HG02588 (cell line): ENCODE results near the gene KLF8.

Experiments
- ATAC-seq: cut with Tn5 transposase; IDR thresholded peaks from one replicate; pipeline ENCODE4 v1.9.1; 2021; ENCODE audit warnings: mild to moderate bottlenecking, moderate library complexity; ENCODE audit not compliant: unreplicated experiment

Gene KLF8

DNA sequence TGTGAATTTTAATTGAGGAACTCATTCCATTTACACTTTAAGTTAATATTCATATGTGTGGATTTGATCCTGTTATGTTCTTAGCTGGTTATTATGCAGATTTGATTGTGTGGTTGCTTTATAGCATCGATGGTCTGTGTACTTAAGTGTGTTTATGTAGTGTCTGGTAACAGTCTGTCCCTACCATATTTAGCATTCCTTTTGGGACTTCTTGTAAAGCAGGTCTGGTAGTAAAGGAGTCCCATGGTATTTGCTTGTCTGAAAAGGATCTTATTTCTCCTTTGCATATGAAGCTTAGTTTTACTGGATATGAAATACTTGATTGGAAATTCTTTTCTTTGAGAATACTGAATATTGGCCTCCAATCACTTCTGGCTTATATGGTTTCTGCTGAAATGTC lies 76.6 kb downstream of the KLF8 start:
- ATAC-seq, result no peak

DNA sequence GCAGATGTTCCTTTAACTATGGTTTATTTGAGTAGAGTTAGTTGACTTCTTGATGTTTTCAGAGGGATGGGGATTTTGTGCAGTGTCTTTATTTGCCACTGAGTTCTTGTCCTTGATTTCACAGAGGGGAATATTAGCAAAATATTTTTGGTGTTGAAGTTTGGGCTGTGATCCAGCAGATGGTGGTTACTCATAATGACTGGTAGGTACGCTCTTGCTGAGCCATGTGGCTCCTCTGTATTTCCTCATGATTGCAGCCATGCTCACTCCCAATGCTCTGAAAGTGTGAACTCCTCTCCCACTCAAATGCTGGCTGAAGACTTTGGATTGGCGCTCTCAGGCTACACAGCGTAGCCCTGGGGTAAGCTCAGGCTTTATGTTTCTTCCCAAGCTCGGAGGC lies 77.7 kb downstream of the KLF8 start:
- no peak for ATAC-seq

DNA sequence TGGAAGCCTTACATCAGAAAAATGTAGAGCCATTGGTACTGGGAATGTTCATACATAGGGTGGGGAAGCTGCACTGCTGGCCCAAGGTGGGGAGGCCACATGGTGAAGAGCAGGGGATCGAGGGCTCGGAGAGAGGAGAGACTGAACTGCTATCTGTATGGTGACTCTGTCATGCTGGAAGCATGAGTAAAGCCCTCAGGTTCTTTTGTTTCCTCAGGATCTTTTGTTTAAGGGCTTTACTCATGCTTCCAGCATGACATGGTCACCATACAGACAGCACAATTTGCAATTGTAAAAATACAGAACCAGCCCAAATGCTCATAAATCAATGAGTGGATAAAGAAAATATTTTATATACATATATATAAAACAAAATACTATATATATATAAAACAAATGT lies 78.4 kb downstream of the KLF8 start:
- ATAC-seq, result no peak

DNA sequence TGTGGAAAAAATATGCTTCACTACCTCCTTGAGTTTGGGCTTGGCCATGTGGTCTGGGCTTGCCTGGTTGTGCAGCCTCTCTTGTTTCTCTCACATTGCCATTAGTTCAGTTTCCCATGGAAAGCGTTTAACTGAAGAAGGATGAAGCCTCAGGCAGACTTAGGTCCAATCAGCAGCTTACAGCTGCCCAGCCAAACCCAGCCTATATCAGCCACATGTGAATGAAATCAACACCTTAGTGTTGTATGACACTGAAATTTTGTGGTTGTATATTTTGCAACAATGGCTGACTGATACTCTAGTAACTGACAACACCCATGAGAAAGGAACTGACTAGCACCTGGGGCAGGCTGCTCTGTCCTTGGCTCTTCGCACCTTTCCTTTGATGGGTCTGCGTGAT lies 81.2 kb downstream of the KLF8 start:
- no peak for ATAC-seq

DNA sequence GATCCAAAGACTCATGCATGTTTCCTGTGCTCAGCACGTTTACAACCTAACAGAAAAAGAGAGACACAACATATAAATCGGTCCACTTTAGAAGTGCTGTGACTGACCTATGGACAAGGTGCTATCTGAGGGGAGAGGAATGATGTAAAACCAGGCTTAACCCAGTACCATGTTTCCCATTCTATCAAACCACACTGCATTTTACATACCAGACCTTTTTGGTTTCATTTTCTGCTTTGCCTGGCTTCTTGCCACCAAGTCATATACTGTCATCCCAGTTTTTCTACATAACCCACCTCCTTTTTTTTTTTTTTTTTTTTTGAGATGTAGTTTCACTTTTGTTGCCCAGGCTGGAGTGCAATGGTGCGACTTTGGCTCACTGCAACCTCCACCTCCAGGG lies 82.2 kb downstream of the KLF8 start:
- ATAC-seq, result no peak

DNA sequence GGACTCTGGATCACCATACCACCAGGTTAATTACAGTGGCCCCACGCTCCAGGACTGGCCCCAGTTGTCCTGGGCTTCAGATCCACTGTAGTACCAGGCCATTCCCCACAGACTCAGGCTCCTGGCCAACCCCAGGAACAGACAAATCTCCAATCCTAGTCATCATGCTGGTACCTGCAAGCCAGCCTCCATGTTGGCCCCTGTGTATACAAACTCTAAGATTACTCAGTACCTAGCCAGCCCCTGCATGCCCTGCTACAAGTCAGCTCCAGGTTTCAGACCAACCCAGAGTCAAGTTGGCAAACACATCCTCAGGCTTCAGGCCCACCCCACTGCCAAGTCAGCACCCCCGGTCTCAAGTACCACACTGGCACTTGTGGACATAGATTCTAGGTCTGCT lies 85.9 kb downstream of the KLF8 start:
- ATAC-seq, result no peak

DNA sequence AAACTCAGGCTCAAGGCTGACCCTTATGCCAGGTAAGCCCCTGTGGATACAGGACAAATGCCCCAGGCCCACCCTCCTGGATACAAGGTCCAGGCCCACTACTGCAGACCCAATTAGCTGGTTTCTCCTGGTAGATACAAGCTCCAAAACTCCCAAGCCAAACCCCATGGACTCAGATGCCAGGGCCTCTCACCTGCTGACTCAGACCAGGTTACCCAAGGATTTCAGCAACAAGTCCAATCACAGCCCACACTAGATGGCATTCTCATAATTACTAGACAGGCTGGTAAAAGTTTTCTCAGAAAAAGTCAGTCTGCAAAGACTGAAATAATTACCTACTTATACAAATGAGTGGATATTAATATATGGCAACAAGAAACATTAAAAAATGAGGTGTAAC lies 87.0 kb downstream of the KLF8 start:
- no peak for ATAC-seq
